ENCODE results near the gene GAGE13.

DNA sequence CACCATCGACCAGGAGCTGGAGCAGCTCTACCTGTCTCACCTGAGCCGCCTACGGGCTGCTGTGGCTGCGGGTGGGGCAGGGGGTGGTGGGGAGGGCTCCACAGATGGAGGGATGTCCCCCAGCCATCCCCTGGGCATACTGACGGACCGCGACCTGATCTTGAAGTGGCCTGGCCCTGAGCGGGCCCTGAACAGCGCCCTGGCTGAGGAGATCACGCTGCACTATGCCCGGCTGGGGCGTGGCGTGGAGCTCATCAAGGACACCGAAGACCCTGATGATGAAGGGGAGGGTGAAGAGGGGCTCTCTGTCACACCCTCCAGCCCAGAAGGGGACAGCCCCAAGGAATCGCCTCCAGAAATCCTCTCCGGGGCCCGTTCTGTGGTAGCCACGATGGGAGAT, 45.2 kb upstream of the GAGE13 start:
- TF ChIP-seq, protein P1, sequence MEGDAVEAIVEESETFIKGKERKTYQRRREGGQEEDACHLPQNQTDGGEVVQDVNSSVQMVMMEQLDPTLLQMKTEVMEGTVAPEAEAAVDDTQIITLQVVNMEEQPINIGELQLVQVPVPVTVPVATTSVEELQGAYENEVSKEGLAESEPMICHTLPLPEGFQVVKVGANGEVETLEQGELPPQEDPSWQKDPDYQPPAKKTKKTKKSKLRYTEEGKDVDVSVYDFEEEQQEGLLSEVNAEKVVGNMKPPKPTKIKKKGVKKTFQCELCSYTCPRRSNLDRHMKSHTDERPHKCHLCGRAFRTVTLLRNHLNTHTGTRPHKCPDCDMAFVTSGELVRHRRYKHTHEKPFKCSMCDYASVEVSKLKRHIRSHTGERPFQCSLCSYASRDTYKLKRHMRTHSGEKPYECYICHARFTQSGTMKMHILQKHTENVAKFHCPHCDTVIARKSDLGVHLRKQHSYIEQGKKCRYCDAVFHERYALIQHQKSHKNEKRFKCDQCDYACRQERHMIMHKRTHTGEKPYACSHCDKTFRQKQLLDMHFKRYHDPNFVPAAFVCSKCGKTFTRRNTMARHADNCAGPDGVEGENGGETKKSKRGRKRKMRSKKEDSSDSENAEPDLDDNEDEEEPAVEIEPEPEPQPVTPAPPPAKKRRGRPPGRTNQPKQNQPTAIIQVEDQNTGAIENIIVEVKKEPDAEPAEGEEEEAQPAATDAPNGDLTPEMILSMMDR (CRISPR knock-in tag; IDR thresholded peaks at IDR 0.05), result no peak
- TF ChIP-seq RBM22 (optimal IDR thresholded peaks at IDR 0.05; ENCODE audit: low read length) (no peak), PAWR (CRISPR knock-in tag; IDR thresholded peaks at IDR 0.05; ENCODE audit: borderline replicate concordance) (no peak), SUZ12 (IDR thresholded peaks at IDR 0.05; ENCODE audit: low read depth, low read length) (no peak), HMG20B (CRISPR knock-in tag; conservative IDR thresholded peaks at IDR 0.05) (no peak), RAD21 (CRISPR knock-in tag; IDR thresholded peaks at IDR 0.05) (no peak), ZNF598 (CRISPR knock-in tag; IDR thresholded peaks at IDR 0.05; ENCODE audit: borderline replicate concordance) (no peak)
- TF ChIP-seq, protein P2, sequence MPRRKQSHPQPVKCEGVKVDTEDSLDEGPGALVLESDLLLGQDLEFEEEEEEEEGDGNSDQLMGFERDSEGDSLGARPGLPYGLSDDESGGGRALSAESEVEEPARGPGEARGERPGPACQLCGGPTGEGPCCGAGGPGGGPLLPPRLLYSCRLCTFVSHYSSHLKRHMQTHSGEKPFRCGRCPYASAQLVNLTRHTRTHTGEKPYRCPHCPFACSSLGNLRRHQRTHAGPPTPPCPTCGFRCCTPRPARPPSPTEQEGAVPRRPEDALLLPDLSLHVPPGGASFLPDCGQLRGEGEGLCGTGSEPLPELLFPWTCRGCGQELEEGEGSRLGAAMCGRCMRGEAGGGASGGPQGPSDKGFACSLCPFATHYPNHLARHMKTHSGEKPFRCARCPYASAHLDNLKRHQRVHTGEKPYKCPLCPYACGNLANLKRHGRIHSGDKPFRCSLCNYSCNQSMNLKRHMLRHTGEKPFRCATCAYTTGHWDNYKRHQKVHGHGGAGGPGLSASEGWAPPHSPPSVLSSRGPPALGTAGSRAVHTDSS (CRISPR knock-in tag; conservative IDR thresholded peaks at IDR 0.05), result no peak
- TF ChIP-seq, protein P3, sequence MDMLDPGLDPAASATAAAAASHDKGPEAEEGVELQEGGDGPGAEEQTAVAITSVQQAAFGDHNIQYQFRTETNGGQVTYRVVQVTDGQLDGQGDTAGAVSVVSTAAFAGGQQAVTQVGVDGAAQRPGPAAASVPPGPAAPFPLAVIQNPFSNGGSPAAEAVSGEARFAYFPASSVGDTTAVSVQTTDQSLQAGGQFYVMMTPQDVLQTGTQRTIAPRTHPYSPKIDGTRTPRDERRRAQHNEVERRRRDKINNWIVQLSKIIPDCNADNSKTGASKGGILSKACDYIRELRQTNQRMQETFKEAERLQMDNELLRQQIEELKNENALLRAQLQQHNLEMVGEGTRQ (IDR thresholded peaks at IDR 0.05; ENCODE audit: low read depth, low read length), result no peak
- TF ChIP-seq, protein P3 (CRISPR knock-in tag; IDR thresholded peaks at IDR 0.05; ENCODE audit: borderline replicate concordance), result no peak
- TF ChIP-seq, protein P4, sequence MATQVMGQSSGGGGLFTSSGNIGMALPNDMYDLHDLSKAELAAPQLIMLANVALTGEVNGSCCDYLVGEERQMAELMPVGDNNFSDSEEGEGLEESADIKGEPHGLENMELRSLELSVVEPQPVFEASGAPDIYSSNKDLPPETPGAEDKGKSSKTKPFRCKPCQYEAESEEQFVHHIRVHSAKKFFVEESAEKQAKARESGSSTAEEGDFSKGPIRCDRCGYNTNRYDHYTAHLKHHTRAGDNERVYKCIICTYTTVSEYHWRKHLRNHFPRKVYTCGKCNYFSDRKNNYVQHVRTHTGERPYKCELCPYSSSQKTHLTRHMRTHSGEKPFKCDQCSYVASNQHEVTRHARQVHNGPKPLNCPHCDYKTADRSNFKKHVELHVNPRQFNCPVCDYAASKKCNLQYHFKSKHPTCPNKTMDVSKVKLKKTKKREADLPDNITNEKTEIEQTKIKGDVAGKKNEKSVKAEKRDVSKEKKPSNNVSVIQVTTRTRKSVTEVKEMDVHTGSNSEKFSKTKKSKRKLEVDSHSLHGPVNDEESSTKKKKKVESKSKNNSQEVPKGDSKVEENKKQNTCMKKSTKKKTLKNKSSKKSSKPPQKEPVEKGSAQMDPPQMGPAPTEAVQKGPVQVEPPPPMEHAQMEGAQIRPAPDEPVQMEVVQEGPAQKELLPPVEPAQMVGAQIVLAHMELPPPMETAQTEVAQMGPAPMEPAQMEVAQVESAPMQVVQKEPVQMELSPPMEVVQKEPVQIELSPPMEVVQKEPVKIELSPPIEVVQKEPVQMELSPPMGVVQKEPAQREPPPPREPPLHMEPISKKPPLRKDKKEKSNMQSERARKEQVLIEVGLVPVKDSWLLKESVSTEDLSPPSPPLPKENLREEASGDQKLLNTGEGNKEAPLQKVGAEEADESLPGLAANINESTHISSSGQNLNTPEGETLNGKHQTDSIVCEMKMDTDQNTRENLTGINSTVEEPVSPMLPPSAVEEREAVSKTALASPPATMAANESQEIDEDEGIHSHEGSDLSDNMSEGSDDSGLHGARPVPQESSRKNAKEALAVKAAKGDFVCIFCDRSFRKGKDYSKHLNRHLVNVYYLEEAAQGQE (IDR thresholded peaks at IDR 0.05; ENCODE audit: borderline replicate concordance in 1 of 2, low read depth in 1 of 2, low read length in 2 of 2), result no peak
- TF ChIP-seq, protein P5, sequence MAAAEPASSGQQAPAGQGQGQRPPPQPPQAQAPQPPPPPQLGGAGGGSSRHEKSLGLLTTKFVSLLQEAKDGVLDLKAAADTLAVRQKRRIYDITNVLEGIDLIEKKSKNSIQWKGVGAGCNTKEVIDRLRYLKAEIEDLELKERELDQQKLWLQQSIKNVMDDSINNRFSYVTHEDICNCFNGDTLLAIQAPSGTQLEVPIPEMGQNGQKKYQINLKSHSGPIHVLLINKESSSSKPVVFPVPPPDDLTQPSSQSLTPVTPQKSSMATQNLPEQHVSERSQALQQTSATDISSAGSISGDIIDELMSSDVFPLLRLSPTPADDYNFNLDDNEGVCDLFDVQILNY (CRISPR knock-in tag; conservative IDR thresholded peaks at IDR 0.05), result no peak
- TF ChIP-seq, protein P6, sequence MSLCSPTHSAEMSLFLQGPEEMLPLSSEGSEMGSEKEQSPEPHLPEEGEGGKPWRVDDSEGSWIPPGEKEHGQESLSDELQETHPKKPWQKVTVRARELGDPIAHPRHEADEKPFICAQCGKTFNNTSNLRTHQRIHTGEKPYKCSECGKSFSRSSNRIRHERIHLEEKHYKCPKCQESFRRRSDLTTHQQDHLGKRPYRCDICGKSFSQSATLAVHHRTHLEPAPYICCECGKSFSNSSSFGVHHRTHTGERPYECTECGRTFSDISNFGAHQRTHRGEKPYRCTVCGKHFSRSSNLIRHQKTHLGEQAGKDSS (CRISPR knock-in tag; IDR thresholded peaks at IDR 0.05; ENCODE audit: borderline replicate concordance, low read depth), result no peak
- TF ChIP-seq, protein P7, sequence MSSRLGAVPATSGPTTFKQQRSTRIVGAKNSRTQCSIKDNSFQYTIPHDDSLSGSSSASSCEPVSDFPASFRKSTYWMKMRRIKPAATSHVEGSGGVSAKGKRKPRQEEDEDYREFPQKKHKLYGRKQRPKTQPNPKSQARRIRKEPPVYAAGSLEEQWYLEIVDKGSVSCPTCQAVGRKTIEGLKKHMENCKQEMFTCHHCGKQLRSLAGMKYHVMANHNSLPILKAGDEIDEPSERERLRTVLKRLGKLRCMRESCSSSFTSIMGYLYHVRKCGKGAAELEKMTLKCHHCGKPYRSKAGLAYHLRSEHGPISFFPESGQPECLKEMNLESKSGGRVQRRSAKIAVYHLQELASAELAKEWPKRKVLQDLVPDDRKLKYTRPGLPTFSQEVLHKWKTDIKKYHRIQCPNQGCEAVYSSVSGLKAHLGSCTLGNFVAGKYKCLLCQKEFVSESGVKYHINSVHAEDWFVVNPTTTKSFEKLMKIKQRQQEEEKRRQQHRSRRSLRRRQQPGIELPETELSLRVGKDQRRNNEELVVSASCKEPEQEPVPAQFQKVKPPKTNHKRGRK (CRISPR knock-in tag; IDR thresholded peaks at IDR 0.05), result no peak

Measured in HepG2 (cell line).